ENCODE data around the gene PPP1CC.

Gene PPP1CC

DNA sequence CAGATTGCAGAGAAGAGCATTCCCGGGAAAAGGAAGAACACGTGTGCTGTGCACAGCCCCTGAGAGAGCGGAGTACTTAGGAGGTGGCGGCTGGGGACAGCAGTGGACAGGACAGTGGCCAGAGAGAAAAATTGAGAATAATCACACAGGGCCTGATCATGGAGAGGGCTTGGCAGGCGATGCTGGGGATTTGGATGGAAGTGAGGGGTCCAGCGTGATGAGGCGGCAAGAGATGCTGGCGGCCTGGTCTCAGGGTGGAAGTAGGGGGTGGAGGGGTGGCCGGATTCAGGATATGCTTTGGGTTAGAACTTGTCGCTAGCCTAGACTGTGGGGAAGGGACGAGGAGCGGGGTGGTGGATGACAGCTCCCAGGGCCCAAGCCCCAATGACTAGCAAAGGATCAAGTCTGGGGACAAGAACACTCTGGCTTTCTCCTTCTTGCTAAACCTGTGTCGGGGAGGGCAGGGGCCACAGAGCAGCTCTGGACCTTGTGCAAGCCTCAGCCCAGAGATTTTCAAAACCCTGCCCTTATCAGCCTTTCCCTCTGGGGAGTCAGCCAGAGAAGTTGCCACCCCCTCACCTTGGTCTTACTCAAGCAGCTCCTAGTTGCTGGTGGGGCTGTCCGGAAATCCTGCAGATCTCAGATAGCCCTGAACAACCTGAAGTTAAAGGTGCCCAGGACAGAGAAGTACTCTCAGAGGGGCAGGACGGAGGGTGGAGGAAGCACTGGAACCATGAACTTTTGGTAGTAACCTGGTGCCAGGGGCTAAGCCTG is 55.1 kb downstream of the PPP1CC start:
- no peak for DNase-seq (ENCODE audit: low read depth)

- DNase-seq (ENCODE audit: low read depth), result no peak
Measured at GRCh38 chr12:110686294-110686903, 56.3 kb downstream of the PPP1CC start.

- DNase-seq (ENCODE audit: low read depth), result no peak
Measured at GRCh38 chr12:110684312-110684836, 58.3 kb downstream of the PPP1CC start.

- no peak for DNase-seq (ENCODE audit: low read depth)
Measured at GRCh38 chr12:110683888-110684287, 58.8 kb downstream of the PPP1CC start.

GRCh38 chr12:110680032-110680431 is 62.7 kb downstream of the PPP1CC start:
- DNase-seq (ENCODE audit: low read depth), result no peak

DNA sequence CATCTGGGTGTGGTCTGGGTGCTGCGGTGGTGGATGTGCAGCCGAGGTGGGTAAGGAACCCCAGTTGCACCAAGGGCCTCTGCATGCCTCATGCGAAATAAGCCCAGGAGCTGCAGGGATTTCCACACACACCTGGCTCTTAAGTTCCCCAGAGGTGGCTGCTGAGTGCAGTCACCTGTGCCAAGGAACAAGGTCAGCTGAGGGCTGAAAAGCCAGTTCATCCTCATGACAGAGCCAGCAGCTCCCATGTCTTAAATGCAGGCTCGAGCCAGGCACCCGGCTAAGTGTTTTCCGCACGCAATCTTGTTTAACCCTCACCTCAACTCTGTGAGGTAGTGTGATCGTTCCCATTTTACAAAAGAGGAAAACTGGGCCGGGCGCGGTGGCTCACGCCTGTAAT is 63.5 kb downstream of the PPP1CC start:
- no peak for DNase-seq (ENCODE audit: low read depth)

DNA sequence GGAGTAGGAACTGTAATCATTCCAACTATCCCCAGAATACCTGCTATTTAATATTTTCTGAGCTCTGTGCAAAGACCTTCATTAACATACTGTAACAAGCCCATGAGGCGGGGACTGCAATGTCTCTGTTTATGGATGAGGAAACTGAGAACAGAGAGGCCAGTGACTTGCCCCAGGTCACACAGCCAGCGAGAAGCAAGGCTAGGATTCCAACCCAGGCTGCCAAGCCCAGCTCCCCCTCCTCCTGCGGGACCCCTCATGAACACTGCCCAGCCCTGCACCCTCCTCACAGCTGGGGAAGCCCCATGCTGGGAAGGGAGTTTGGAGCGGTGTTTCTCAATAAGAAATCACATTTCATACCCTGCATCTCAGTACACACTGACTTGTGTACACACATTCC is 64.7 kb downstream of the PPP1CC start:
- DNase-seq (ENCODE audit: low read depth), result no peak

- DNase-seq (ENCODE audit: low read depth), result no peak
Measured at GRCh38 chr12:110677206-110677911, 65.3 kb downstream of the PPP1CC start.

- no peak for DNase-seq (ENCODE audit: low read depth)
Measured at GRCh38 chr12:110676171-110676570, 66.5 kb downstream of the PPP1CC start.

DNA sequence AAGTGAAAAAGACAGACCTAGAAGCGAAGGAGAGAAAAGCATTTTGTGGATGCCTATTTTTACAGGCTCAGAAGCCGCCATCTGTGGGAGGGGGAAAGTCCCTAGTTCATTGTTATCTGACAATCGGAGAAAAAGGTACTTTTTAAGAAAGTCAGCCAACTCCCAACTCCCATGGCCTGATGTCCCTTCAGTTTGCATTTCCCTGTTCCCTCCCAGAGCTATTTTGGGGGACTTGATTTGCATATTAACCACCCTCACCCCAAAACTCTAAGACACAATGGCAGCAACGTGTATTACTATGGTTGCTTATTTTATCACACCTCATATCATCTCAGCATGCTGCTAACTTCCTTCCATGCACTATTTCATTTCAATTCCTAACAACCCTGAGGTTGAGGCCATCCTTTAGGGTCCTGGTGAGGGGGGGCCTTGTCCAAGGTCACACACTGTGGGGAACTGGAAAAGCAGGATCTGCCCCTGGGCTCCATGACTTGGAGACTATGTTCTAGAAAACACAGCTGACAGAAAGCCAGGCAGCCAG is 72.5 kb downstream of the PPP1CC start:
- DNase-seq (ENCODE audit: low read depth), result no peak

Data from stimulated activated CD8-positive, alpha-beta memory T cell treated with anti-CD3 and anti-CD28 coated beads, Interleukin-15, amount 100 ng/mL, for 24 hours (primary cell).